SIG-M5 (cell line): ENCODE results near the gene MEGF11.
"Not testable (repeated sequence)": the region's sequence is repeated elsewhere in the genome, so short reads cannot be mapped to it uniquely, and the experiment has no call there.

ENCODE experiments used
- DNase-seq: peaks from one replicate; lab custom pipeline; 2025; lab: John Stamatoyannopoulos, UW

Gene MEGF11

DNA sequence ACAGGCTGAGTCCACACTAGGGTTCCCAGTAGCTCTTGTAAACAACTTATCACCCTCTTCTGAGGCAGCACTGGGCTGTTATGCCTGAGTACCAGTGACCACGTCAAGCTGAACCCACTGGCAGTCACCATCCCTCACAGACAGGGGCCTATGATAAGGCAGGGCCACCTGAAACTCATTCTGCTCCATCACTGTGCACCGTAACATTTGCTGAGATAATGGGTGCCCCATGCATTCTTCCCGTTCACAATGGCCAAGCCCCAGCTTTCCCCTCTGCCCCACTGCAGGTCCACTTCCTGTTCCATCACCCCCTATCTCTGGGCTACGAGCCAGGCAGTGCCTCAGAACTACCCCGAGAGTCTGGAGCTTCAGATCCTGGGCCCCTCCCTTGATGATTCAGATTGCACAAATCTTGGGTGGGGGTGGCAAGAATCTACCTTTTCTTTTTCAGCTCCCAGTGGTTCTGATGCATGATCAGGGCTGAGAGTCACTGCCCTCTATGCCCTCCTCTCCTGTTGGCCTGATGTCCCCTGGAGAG lies 226.2 kb downstream of the MEGF11 start:
- no peak for DNase-seq

DNA sequence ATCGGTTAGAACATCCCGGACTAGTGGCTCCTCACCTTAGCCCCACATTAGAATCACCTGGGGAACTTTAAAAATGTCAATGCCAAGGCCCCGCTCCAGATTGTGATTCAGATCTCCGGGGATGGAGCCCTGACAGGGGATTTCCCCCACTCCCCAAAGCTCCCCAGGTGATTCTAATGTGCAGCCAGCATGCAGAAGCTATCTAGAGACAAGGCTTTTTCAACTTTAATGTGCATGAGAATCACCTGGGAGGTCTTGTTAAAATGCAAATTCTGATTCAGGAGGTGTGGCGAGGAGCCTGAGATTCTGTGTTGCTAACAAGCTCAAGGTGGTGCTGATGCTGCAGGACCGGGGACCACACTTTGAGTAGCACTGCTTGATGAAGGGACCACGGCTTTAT lies 227.6 kb downstream of the MEGF11 start:
- DNase-seq = no peak

DNA sequence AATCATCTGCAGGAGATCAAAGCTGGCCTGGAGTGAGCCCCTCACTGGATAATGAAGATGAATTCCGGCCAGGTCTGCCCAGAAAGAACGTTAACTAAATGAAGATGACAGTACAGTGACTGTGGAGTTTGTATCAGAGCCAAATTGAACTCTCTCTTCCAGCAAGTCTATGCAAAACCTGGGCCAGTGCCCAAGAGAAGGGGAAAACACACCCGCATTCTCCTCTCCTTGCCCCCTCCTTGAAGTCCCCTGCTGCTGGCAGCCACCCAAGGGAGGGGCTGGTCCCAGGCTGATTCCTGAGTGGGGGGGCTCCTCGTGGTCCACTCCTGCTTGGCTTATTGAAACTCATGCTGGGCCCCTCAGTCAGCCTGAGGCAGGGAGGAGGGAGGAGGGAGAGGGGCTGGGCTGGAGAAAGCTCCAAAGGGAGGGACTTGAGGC lies 228.5 kb downstream of the MEGF11 start:
- no peak for DNase-seq

- DNase-seq = no peak
Measured at GRCh38 chr15:66024116-66024515, 229.4 kb downstream of the MEGF11 start.

DNA sequence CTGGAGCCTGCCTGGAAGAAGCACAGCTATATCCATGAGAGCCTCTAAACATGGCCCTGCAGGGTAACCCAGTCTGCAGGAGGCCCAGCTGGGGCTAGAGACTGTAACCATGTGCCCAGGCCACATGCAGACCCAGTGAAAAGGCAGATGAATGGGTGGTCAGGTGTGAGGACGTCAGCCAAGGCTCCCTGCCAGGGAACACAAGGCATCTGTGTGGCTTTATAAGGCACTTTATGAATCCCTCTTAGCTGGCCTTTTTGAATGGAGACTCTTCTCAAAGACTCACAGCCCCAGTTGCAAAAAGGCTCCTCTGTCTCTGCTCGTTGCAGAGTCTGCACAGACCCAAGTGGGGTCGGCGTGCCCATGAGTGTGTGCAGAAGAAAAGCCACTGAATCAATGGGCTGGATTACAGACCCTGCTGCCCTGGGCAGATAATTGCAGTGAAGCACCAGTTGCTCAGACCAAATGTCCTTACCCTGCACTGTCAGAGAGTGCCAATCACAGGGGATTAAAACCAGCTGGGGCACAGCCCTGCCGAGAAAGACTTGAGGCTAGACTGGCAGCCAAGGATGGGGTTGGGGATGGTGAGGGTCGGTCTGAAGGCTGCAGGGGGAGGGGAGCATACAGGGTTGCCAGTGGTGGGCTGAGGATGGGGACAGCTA lies 230.1 kb downstream of the MEGF11 start:
- no peak for DNase-seq

DNA sequence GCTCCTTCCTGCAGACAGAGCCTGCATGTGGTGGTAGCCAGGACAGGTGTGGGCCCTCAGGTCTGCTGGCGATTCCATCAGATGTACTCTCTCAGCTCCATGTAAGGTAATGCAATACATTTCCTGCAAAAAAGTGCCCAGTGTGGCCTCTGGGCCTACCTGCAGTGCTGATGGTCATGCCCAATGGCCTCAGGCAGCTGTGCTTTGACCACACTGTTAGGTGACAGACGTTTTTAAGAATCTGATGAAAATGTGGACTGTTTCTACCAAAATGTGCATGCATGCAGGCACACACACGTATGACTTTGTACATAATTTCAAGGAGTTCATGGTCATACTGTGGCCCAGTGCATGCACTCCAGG lies 231.4 kb downstream of the MEGF11 start:
- no peak for DNase-seq

- DNase-seq = no peak
Measured at GRCh38 chr15:66021496-66022162, 231.9 kb downstream of the MEGF11 start.

DNA sequence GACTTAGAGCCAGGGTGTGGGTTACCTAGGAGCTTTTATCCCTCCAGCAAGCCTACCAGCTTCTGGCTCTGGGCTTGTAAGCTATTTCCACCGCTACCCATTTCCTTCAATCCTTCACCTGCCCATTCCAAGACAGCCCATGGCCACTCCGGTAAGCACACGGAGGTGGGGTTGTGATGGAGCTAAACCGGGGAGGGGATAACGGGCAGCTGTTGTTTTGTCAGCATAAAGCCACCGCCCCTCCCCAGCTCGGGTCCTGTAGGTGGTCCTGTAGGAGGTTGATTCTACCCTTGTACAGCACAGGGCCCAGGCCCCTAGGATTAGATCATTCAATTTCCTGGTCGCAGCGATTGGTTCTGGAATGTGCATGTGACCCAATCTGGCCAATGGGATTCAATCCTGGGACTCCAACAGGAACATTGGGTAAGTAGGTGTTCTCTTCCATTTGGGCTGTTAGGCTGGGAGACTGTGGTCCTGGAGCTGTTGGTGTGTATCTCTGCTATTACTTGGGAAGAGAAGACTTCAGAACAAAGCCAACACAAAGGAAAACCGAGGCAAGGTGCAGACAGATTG lies 233.6 kb downstream of the MEGF11 start:
- DNase-seq = no peak

DNA sequence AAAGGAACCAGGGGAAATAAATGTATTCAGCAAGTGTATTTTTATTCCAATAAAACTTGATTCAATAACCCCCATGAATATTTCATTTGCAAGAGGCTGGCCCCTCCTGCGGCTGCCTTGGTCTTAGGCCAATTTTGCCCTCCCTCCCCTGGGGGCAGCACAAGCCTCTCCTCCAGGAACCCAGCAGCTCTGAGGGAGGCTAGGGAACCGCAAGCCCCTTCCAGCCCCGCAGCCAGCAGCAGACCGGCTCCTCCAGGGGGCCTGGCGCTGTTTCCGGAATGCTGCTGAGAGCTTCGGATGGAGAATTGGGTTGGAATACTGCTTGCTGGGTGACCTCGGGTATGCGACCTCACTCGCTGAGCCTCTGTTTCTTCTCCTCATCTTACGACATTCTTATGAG lies 234.2 kb downstream of the MEGF11 start:
- no peak for DNase-seq

GRCh38 chr15:66018488-66018797 lies 235.1 kb downstream of the MEGF11 start:
- DNase-seq = no peak

DNA sequence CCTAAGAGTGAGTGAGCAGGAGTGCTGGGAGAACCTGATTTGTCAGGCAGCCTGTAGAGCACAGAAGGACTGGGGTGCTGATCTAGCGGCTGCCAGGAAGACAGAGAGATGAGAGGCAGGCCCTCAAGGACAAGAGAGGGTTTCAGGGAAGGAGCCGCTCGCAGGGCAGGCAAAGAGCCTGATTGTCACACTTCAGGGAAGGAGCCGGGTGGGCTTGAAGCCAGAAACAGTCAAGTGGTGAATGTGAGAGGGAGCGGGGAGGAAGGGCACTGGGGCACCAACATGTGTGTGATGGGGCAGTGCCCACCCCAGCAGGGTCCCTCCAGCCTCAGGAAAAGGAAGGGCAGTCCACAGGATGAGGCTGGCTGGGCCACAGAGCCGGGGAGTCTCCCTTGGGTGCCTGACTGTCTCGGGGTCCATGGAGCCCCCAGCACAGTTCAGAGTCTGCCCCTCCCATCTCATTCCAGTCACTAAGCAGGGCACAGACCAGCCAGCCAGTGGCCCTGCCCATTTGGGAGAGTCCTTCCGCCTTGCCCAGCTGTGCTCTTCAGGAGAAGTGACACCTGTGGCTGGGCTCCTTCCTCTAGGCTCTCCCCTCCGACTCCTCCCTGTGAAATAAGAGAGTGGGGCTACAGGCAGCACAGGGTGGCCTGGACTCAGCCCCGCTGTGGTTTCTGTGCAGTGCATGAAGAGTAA lies 235.6 kb downstream of the MEGF11 start:
- no peak for DNase-seq

DNA sequence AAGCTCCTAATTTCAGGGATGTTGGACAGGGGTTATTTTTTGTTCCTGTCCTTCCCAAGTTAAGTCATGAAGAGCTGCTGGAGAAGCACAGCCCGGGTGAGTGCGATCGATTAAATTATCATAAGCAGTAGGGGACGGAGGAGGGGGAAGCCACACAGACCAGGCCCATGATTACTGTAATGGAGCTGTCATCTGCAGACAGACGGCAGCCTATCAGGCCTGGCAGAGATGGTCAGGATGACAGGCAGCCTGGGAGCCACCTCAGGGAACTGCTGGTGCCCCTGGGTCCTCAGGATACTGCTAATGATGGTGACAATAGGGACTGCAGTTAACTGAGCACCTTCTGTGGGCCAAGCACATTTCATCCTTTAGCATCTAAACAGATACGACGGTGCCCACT lies 236.6 kb downstream of the MEGF11 start:
- DNase-seq = no peak

DNA sequence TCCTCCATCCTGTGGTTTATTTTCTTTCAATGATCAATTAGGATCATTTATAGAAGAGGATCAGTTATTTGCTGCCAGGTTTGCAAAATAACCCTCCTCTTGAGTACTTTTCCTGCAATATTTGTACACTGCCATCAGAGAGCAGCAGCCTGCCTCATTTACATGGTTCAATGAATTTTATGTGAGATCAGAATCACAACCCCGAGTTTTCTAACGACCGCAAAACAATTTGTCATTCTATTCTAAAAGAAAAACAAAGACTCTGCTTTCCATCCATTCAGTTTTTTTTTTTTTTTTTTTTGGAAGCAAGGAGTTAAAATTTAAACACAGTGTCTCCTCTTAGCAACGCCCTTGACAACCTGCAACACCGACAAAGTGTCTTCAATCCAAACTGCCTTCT lies 237.4 kb downstream of the MEGF11 start:
- DNase-seq = no peak

DNA sequence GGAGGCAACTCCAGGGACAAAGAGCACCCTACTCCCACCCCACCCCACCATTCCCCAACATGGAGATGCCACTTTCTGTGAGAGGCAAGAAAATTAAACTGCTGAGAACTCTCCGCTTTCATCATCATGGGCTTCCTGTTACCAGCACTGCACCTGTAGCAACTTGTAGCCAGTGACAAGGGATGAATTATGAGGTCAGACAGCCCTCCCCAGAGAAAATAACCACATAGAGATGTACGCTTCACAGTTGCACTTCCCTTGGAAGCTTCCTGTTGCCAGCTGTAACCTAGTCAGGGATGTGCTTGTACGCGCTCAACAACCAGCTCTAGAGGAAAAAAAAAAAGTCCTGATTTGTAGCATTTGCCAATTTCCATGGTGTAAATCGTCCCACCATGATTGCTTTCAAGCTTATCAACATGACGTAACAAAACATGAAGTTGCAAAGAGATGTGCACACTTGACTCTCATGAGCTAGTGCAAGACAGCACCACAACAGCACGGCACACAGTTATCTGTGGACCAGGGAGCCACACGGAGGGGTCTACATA lies 238.8 kb downstream of the MEGF11 start:
- DNase-seq = no peak

- no peak for DNase-seq
Measured at GRCh38 chr15:66014022-66014421, 239.5 kb downstream of the MEGF11 start.

DNA sequence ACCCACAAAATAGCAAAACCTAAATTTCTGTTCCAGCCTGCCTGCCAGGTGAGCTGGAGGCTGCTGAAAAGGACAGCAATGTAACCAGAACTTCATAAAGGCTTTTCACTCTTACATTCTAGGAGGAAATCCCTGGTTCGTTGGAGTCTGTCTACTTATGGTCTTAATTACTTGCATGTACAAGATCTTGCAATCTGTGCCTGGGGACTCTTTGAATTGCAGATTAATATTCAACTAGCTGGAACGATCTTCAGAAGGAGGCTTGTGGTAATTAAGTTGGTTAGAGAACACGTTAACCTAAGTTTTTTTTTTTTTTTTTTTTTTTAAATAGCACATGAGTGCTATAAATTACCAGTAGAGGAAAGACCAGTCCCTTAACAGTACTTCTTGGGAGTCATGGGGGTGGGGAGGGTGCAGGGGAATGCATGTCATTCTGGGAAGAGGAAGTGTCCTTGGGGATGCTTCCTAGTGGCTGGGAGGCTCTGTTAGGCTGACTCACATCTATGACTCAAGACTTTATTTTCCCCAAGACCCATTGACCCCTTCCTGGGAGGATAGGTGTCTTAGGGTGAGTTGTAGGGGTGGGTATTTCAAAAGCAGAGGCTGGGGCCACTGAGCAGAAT lies 244.5 kb downstream of the MEGF11 start:
- no peak for DNase-seq

GRCh38 chr15:66007663-66008262 lies 245.8 kb downstream of the MEGF11 start:
- no peak for DNase-seq

DNA sequence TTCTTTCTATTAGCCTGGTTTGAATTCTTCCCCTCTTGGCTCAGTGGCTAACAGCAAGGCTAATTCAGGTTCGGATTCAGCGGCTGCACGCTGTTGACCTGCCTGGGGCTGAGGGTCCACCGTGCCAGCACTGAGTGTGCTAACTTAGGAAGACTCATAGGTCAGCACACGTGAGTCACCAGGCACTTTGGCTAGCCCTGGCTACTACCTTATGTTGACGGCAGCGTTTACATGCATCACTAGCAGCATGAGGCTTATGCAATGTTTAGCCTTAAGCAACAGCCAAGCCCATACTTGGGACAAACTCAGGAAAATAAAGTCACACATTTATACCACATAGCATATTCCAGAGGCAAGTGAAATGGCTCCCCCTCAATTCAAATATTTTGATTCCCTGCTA lies 246.6 kb downstream of the MEGF11 start:
- DNase-seq = no peak

GRCh38 chr15:66004618-66005262 lies 248.8 kb downstream of the MEGF11 start:
- no peak for DNase-seq

- not testable (repeated sequence) for DNase-seq
Measured at GRCh38 chr15:66003129-66003528, 250.4 kb downstream of the MEGF11 start.

DNA sequence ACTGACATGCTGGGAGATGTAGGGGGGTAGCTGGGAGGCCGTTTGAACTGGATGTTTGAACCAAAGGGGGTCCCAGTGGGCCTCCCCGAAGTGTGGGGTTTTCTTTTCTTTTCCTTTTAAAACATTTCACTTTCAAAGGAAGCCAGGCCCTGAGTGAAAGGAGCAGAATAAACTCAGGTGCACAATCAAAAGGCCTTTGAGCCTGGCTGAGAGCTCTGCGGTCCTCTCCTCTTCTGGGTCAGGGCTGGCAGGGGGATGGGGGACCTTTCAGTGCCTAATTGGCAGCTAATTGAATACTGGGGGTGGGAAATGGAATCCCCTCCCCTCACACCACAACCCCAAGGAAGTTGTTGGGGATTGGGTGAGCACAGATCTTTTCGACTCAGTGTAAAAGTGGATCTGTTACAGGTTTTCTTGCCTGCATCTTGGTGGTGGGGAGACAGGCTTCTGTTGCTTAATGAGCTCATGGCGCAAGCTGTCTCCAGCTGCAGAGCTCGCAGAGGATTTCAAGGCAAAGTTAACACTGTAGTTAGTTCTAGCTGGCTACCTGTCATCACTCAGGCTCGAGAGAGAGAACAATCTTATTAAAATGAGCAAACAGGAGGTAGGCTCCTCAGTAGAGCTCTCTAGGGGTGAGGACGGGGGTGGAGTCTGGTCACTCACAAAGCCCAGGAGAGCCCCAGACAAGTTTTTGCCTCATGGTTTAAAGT lies 251.7 kb downstream of the MEGF11 start:
- DNase-seq = no peak
